Head of caudate nucleus (tissue), 42 donors: Measurements from ENCODE around the gene C6.
"Not testable (repeated sequence)": the region's sequence is repeated elsewhere in the genome, so short reads cannot be mapped to it uniquely, and the experiment has no call there.

ENCODE experiments used
- DNase-seq, 42 donors: peaks; one replicate each; pipeline versions ENCODE4 v3.0.0 to v3.0.0-alpha.2; 2020 to 2021; ENCODE audit warnings: mixed read lengths in 7 of 42
- intact Hi-C: fragments of 100-400 bp; cut with DNase I; formaldehyde crosslinking; loops from one replicate; pipeline ENCODE4 v1.15.0; 2022

C6 gene

GRCh38 chr5:41213340-41213739 lies at the start of gene C6:
C6 (minus strand) TSS chr5:41213532; CDS start chr5:41203230, 10,302 bp downstream.
- no peak for DNase-seq
- intact Hi-C loops: no loop called here

GRCh38 chr5:41256400-41256799 lies 43.1 kb upstream of the C6 start:
- DNase-seq: no peak
- intact Hi-C loops: no loop called here

GRCh38 chr5:41253109-41253508 lies 39.8 kb upstream of the C6 start:
- no peak for DNase-seq
- intact Hi-C loops: no loop called here

GRCh38 chr5:41252036-41252435 lies 38.7 kb upstream of the C6 start:
- DNase-seq: no peak
- intact Hi-C loops: no loop called here

GRCh38 chr5:41250351-41250987 lies 37.1 kb upstream of the C6 start:
- intact Hi-C loops: no loop called here
- no peak for DNase-seq

- intact Hi-C loops: no loop called here
- DNase-seq: no peak
These were observed 33.8 kb upstream of the C6 start for GRCh38 chr5:41247135-41247534.

- DNase-seq: peak in 16 of 42 donors; percentile 6 to 51 (median 16)
- intact Hi-C loops: no loop called here
These were observed 33.0 kb upstream of the C6 start for GRCh38 chr5:41246376-41246775.

GRCh38 chr5:41243558-41243957 lies 30.2 kb upstream of the C6 start:
- intact Hi-C loops: no loop called here
- DNase-seq: no peak

GRCh38 chr5:41240985-41241384 lies 27.7 kb upstream of the C6 start:
- DNase-seq: no peak
- intact Hi-C loops: no loop called here

GRCh38 chr5:41240390-41240789 lies 27.1 kb upstream of the C6 start:
- intact Hi-C loops: no loop called here
- no peak for DNase-seq

- DNase-seq: no peak
- intact Hi-C loops: no loop called here
These were observed 21.1 kb upstream of the C6 start for GRCh38 chr5:41234475-41234874.

- intact Hi-C loops: no loop called here
- no peak for DNase-seq
These were observed 19.5 kb upstream of the C6 start for GRCh38 chr5:41232797-41233196.

- DNase-seq, intact Hi-C loops: not testable (repeated sequence)
These were observed 16.9 kb upstream of the C6 start for GRCh38 chr5:41230276-41230675.

- no peak for DNase-seq
- intact Hi-C loops: no loop called here
These were observed 10.6 kb upstream of the C6 start for GRCh38 chr5:41223962-41224361.

GRCh38 chr5:41219658-41220269 lies 6.4 kb upstream of the C6 start:
- intact Hi-C loops: no loop called here
- no peak for DNase-seq

- DNase-seq: no peak
- intact Hi-C loops: no loop called here
These were observed 5.8 kb upstream of the C6 start for GRCh38 chr5:41218929-41219657.

GRCh38 chr5:41214182-41214581 lies 850 bp upstream of the C6 start:
- intact Hi-C loops: no loop called here

GRCh38 chr5:41212935-41213334 lies 397 bp downstream of the C6 start:
- no peak for DNase-seq
- intact Hi-C loops: no loop called here

More at GRCh38 chr5:41214182-41214581, 850 bp upstream of the C6 start:
- DNase-seq: no peak

GRCh38 chr5:41211417-41211816 lies 1.9 kb downstream of the C6 start:
- no peak for DNase-seq
- intact Hi-C loops: no loop called here

- peak in 1 of 42 donors; percentile 7 for DNase-seq
- intact Hi-C loops: not testable (repeated sequence)
These were observed 7.9 kb downstream of the C6 start for GRCh38 chr5:41205475-41205874.

- DNase-seq: no peak
- intact Hi-C loops: no loop called here
These were observed 10.3 kb downstream of the C6 start for GRCh38 chr5:41203033-41203432.
